ENCODE measurements around the gene ITIH2.
"Not testable (repeated sequence)": the region's sequence is repeated elsewhere in the genome, so short reads cannot be mapped to it uniquely, and the experiment has no call there.

ITIH2 gene, protein sequence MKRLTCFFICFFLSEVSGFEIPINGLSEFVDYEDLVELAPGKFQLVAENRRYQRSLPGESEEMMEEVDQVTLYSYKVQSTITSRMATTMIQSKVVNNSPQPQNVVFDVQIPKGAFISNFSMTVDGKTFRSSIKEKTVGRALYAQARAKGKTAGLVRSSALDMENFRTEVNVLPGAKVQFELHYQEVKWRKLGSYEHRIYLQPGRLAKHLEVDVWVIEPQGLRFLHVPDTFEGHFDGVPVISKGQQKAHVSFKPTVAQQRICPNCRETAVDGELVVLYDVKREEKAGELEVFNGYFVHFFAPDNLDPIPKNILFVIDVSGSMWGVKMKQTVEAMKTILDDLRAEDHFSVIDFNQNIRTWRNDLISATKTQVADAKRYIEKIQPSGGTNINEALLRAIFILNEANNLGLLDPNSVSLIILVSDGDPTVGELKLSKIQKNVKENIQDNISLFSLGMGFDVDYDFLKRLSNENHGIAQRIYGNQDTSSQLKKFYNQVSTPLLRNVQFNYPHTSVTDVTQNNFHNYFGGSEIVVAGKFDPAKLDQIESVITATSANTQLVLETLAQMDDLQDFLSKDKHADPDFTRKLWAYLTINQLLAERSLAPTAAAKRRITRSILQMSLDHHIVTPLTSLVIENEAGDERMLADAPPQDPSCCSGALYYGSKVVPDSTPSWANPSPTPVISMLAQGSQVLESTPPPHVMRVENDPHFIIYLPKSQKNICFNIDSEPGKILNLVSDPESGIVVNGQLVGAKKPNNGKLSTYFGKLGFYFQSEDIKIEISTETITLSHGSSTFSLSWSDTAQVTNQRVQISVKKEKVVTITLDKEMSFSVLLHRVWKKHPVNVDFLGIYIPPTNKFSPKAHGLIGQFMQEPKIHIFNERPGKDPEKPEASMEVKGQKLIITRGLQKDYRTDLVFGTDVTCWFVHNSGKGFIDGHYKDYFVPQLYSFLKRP

DNA sequence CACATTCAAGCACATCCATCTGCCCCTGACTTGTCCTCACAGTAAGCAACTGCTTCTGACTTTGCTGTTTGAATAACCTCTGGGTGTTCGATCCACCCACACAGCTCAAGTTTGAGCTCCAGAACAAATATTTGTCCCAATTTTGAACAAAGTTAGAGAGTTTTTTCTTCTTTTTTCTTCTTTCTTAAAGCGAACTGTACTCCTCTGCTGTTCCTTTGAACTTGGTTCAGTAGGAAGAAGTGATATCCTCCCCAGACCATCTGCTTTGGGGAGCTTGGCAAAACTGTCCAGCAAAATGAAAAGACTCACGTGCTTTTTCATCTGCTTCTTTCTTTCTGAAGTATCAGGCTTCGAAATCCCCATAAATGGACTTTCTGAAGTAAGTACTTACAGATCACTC, at the start of gene ITIH2:
TSS of gene ITIH2 (plus strand) at position 177 of the 400 bp plus-strand sequence. CDS start at position 296, 119 bp downstream.
- DNase-seq (ENCODE audit: low spot score), result no peak

DNA sequence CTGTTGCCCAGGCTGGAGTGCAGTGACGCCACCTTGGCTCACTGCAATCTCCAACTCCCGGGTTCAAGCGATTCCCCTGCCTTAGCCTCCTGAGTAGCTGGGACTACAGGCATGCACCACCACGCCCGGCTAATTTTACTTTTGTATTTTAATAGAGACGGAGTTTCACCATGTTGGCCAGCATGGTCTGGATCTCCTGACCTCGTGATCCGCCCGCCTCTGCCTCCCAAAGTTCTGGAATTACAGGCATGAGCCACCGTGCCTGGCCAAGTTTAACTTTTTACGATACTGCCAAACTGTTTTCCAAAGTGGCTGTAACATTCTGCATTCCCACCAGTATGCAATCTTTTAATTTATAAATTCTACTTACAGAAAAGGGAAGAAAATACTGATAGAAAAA, 46.0 kb upstream of the ITIH2 start:
- DNase-seq (ENCODE audit: low spot score), result not testable (repeated sequence)

DNA sequence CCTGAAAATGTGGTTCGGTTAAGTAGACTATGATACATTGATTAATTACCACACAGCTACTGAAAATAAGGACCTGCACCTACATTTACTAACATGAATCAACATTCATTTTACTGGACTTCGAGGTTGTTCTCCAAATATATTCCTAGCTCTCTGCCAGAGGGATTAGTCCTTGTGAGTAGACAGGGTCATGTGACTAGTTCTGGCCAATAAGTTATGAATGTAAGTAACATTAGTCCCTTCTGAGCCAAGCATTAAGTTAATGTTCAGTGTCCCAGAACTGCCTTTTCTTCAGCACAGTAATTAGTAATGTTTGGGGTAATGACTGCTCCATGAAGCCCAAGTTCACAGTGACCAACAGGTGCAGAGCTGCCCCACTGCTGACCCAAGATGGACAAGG, 45.6 kb upstream of the ITIH2 start:
- no peak for DNase-seq (ENCODE audit: low spot score)

DNA sequence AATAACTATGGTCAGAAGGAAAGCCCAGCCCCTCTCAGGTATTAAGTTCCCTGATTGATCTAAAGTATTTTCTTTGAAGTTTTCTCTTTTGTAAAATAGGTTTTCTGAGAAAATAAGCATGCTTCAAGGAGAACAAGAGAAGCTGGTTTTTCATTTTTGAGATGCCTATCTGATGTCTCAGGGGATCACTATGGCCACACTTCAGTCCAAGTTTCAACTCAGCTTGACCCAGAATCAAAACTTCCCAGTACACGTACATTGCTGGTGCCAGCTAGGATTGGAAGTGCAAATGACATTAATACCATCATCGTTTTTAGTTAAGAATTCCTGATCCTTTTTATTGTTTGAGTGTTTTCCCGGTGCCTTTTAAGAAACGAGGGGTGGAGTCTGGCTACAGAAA, 43.6 kb upstream of the ITIH2 start:
- DNase-seq (ENCODE audit: low spot score), result no peak

DNA sequence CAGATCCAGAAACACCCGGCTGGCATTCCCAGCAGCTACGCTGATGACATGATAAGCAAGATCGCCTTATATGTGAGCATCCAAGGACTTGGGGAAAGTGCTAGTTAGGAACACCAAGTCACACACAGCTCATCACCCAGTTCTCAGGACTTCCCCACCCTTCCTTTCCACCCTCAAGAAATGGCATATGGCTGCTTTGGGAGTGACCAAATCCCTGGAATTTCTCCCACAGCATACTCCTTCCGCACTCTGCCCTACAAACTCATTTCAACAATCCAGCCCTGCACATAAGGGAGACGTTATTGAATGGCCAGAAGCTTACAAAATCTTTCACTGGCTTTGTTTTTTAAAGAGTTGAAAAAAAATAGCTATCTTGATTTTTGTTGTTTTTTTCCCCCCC, 40.6 kb upstream of the ITIH2 start:
- no peak for DNase-seq (ENCODE audit: low spot score)

DNA sequence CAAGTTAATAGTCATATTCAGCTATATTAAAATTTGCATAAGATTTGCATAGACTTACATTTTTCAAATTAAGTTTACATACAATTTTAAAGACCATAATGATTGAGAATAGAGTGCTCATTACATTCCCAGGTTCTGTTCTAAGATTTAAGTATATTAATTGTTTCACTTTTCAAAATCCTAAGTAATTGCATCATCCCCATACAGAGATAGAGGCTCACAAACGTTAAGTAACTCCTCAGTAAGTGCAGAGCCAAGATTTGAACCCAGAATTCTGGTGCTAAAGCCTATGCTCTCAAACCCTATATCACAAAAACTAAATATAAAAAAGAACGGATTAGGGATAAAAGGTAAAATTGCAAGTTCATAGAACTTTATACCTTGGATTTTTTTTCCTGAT, 38.4 kb upstream of the ITIH2 start:
- no peak for DNase-seq (ENCODE audit: low spot score)

DNA sequence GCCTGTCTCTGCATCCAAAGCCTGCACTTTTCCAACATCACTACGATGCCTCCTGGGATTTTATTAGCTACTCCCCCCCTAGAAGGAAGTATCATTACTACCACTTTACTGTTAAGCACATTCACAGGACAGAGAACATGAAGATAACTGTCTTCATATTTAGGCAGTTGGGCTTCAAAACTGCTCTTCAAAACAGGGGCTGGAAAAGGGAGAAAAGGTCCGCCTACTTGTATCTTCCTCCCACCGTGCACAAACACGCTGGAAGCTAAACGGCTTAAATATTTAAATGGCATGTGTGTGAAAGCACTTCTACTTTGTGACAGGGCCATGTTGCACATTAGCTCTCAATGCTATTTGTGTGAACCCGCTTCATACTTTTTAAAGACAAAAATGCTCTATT, 37.3 kb upstream of the ITIH2 start:
- DNase-seq (ENCODE audit: low spot score), result no peak

DNA sequence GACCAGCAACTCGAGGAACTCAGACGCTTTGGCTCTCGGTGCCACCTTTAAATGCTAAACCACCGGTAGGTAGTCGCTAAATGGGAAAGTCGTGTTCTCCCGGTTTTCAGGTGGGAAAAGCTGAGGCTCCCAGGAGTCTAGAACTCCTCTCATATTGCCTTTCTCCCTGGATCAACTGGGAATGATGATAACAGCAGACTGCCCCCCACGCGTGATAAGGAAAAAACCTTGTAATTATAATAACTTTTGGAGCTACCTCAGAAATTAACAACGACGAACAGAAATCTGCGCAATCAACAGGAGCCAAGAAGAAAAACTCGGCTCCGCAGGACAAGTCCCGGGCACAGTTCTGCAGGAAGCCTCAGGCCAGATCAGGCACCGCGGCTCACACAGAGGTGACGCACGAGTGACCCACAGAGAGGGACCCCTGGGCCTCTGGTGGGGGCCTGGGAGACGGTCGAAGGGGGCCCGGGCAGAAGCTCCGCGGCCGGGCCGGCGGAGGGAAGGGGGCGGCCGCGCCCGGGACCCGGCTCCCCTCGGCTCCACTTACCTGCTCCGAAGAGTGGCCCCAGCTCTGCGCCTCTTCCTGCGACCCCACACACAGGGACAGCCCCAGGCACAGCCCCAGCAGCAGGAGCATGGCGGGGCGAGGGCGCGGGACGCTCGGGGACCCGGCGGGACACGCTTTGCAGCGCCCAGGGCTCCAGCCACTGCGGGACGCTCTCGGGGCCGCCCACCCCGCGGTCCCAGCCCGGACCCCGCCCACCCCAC, 36.7 kb upstream of the ITIH2 start, which contains the start of gene ITIH5:
TSS of gene ITIH5 (minus strand) at position 714 of the 771 bp plus-strand sequence. CDS start at position 640, 74 bp downstream.
- DNase-seq (ENCODE audit: low spot score), result no peak

DNA sequence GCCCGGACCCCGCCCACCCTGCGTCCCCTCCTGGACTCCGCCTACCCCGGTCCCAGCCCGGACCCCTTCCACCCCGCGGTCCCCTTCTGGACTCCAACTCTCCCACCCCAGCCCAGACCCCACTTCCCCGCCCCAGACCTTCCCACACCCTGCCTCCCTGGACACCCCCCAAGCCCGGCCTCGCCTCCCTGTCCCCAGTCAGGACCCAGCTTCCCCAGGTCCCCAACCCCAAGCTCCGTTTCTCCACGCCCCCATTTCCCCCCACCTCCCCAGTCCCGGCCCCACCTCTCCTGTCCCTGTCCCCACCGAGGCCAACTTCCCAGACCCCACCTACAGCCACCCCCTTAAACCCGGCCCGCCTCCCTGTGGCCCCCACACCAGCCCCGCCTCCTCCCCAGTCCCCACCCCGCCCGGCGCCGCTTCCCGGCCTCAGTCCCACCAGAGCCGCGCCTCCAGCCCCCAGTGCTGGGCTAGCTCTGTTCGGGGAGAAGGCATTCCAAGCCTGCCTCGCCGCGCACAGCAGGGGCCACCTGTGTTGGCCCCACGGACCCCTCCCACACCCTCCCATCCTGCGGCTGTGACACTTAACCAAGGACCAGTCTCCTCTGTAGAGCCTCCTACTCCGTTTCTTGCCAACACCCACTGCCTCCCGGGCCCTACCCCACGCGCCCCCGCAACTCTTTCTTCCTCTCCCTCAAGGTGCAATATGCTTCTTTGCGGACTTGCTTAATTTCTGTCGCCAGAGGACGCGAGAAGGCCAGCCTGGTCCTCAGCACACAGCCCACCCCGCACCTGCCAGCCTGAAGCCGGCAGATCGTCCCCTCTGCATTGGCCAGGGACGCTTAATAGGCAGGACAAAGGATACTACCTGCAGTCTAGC, 35.6 kb upstream of the ITIH2 start:
- no peak for DNase-seq (ENCODE audit: low spot score)

DNA sequence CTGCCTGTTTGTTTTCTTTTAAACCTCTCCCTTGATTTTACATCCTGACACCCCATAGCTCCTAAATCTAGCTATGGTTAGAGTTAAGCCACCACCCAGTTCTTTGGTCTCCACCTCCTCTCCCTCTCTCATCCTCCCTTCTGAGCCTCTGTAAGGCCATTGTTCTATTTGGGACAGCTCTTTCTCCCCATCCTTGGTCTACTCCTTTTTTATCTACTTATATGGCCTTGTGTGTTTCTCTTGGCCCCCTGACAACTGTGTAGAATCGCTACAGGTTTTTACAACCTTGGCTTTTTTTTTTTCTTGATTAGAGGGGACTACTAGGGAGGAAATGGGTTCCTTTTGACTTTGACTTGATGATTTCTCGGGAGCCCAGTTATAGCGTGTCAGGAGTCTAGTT, 33.0 kb upstream of the ITIH2 start:
- no peak for DNase-seq (ENCODE audit: low spot score)

DNA sequence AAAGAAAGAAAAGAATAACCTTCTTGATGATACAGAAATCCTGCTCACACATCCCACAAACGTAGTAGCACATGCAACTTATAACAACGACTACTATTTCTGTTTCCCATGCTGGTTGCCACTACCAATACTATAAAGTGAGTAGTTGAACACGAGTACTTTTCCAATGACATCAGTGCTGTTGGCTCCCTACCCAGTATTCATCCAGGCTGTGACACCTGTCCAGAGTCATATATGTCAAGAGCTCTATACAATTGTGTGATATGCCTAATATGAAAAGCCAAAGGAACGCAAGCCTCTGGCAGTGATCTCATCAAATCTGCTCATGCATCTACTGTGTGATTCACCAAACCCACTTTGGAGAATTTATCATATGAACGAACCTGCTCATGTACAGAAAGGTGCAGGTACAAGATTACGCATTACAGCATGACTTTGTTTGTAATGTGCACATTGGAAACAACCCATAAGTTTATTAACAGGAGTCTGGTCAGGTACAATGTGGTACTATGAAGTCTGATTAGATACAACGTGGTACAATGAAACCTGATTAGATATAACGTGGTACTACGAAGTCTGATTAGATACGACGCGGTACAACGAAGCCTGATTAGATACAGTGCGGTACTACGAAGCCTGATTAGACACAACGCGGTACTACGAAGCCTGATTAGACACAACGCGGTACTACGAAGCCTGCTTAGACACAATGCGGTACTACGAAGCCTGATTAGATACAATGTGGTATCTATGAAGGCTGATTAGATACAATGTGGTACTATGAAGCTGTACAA, 30.6 kb upstream of the ITIH2 start:
- no peak for DNase-seq (ENCODE audit: low spot score)

DNA sequence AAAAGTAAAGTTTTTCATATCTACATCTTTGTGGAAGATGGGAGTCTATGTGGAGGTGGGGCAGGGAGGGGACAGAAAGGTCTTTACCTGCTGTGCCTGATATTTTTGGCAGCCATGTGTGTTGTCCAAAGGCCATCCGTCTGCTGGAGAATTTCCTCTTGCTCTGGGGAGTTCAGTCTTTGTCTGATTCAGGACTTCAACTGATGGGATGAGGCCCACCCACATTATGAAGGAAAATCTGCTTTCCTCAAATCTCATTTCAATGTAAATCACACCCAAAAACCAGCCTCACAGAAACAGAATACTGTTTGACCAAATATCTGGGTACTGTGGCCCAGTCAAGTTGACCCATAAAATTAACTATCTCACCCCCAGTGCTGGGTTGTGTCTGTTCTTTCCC, 23.9 kb upstream of the ITIH2 start:
- DNase-seq (ENCODE audit: low spot score), result no peak

DNA sequence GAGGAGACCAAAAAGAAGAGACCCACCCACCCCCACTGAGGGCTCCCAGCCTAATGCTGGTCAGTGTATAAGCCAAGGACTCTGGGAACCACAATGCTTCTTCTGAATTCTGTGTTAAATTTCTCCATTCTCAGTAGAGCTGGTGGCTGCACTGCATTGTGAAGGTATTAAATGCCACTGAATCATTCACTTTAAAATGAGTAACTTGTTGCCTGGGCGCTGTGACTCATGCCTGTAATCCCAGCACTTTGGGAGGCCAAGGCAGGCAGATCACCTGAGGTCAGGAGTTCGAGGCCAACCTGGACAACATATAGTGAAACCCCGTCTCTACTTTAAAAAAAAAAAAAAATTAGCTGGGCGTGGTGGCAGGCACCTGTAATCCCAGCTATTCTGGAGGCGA, 23.0 kb upstream of the ITIH2 start:
- not testable (repeated sequence) for DNase-seq (ENCODE audit: low spot score)

DNA sequence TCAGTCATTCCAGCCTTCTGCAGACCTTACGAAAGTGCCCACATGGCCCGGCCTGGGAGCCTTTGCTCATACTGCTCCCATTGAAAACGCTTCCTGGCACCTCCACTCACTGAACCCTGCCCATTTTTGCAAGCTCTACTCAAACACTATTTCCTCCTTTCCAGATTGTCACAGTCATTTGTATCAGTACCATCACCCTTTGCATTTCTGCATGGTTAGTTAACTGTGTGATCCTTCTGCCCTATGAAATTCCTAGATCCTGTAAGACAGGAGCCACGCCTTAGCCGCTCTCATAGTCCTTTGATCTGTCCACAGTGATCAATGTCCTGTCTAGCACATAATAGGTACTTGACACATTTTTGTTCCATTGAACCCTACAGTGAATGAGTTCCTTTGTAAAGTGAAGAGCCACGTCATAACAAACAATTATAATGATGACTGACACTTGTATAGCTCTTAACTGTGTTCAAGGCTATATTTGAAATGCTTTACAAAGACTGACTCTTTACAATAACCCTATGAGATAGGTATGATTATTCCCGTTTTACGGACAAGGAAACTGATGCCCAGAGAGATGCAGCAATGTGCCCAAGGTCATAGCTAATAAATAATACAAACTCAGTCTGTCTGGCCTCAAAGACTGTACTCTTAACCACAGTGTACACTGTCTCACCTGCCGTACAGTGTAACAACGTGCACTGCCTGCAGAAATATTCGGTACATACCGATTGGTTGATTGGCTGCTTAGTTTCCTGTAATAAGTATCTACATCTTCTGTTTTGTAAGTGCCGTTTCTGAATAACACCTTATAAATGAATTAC, 16.6 kb upstream of the ITIH2 start:
- no peak for DNase-seq (ENCODE audit: low spot score)

DNA sequence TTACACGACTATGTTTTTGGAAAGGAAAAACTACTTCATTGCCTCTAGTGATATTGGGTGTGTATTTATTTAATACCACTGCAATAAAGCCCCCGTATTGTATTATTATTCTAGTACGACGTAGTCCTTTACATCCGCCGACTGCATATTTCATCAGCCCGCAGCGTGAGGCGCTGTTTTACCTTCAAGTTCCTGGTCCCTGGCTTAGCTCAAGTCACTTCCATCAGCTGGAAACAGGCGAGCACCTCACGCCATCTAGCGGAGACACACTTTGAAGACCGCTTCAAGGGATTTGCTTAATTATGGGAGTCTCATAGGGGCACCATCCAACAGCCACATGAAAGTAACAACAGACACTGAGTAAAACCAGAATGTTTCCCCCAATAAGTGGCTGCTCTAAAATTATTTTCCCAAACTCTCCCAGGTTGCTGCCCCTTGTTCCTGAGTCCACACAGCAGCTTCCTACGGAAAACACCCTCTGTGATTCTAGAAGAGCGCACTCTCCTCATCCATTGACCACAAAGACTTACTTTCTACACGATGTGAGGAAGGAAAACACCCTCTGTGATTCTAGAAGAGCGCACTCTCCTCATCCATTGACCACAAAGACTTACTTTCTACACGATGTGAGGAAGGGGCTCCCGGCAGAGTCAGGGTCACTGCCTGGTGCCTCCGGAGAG, 15.7 kb upstream of the ITIH2 start:
- peak; percentile 96 for DNase-seq (ENCODE audit: low spot score)

DNA sequence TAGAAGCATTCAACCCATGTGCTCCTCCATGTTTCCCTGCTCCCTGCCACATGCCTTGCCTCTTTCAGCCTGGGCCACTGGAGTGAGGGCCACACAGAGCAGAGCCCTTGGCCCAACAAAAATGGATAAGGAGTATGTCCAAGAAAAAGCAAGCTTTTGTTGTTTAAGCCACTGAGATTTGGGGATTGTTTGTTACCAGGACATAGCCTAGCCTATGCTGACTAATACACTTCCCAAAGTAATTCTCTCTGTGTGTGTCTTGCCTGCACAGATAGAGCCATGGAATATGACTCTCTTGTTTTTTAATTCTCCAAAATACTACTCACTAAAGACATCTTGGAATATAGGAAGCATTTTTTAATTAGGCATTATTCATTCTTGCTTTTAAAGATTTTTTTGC, 13.5 kb upstream of the ITIH2 start:
- DNase-seq (ENCODE audit: low spot score), result no peak

DNA sequence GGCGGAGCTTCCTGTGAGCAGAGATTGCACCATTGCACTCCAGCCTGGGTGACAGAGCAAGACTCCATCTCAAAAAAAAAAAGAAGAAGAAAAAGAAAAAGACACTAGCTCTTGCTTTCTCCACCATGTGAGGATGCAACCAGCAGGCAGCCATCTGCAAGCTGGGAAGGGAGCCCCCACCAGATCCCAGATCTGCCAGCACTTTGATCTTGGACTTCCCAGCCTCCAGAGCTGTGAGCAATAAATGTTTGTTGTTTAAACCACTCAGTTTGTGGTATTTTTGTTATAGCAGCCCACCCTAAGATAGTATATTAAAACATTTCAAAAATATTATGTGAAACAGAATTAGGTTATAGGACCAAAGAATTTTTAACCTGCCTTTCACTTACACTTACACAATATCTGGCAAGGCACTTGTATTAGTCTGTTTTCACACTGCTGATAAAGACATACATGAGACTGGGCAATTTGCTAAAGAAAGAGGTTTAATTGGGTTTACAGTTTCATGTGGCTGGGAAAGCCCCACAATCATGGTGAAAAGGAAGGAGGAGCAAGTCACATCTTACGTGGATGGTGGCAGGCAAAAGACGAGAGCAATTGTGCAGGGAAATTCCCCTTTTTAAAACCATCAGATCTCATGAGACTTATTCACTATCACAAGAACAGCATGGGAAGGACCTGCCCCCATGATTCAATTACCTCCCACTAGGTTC, 12.1 kb upstream of the ITIH2 start:
- DNase-seq (ENCODE audit: low spot score), result not testable (repeated sequence)

DNA sequence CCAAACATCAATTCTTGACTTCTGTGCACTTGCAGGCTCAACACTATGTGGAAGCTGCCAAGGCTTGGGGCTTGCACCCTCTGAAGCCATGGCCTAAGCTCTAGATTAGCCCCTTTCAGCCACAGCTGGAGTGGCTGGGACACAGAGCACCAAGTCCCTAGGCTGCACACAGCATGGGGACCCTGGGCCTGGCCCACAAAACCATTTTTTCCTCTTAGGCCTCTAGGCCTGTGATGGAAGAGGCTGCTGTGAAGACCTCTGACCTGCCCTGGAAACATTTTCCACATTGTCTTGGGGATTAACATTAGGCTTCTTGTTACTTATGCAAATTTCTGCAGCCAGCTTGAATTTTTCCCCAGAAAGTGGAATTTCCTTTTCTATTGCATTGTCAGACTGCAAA, 10.7 kb upstream of the ITIH2 start:
- not testable (repeated sequence) for DNase-seq (ENCODE audit: low spot score)

Data from pons (tissue), 1 donor.